ENCODE results near the gene CASZ1.
A peak's percentile ranks its signal among the peaks of the same experiment; 100 is the strongest.

CASZ1 gene

GRCh38 chr1:10692401-10693021 is 103.9 kb downstream of the CASZ1 start:
- Histone ChIP-seq H3K9me3 (no peaks in the 10 kb centered on the region), H3K27me3 (ENCODE audit: low read depth) (no peaks in the 10 kb centered on the region), H3K4me1 (no peaks in the 10 kb centered on the region; the same call in 1 of the 2 replicates), H3K36me3 (replicated peaks) (no peaks in the 10 kb centered on the region), H3K4me3 (no peak overlapping the region)
- in situ Hi-C loops (cut with MboI; ENCODE audit: low sequenced_read_pairs): no loop called here
- DNase-seq (ENCODE audit: low spot score in 2 of 2): peak; percentile 11 to 74

- Histone ChIP-seq H3K27me3 (ENCODE audit: low read depth) (no peaks in the 10 kb centered on the region), H3K36me3 (replicated peaks) (no peaks in the 10 kb centered on the region), H3K4me3 (no peak overlapping the region), H3K4me1 (no peaks in the 10 kb centered on the region; the same call in 1 of the 2 replicates), H3K9me3 (no peaks in the 10 kb centered on the region)
- in situ Hi-C loops (cut with MboI; ENCODE audit: low sequenced_read_pairs): no loop called here
- DNase-seq (ENCODE audit: low spot score in 2 of 2): no peak
These were observed 104.7 kb downstream of the CASZ1 start for GRCh38 chr1:10691740-10692125.

- Histone ChIP-seq H3K36me3 (replicated peaks) (no peaks in the 10 kb centered on the region), H3K4me1 (no peaks in the 10 kb centered on the region; the same call in 1 of the 2 replicates), H3K4me3 (no peak overlapping the region), H3K9me3 (no peaks in the 10 kb centered on the region), H3K27me3 (ENCODE audit: low read depth) (no peaks in the 10 kb centered on the region)
- in situ Hi-C loops (cut with MboI; ENCODE audit: low sequenced_read_pairs): no loop called here
- no peak for DNase-seq (ENCODE audit: low spot score in 2 of 2)
These were observed 105.2 kb downstream of the CASZ1 start for GRCh38 chr1:10691075-10691739.

GRCh38 chr1:10690484-10690883 is 106.0 kb downstream of the CASZ1 start:
- no peaks in the 10 kb centered on the region for H3K36me3 ChIP-seq (replicated peaks)
- H3K4me3 ChIP-seq: no peak overlapping the region
- H3K4me1 ChIP-seq: no peaks in the 10 kb centered on the region; the same call in 1 of the 2 replicates
- H3K27me3 ChIP-seq (ENCODE audit: low read depth): no peaks in the 10 kb centered on the region
- no peaks in the 10 kb centered on the region for H3K9me3 ChIP-seq
- in situ Hi-C loops (cut with MboI; ENCODE audit: low sequenced_read_pairs): no loop called here
- DNase-seq (ENCODE audit: low spot score in 2 of 2): no peak

GRCh38 chr1:10688409-10688786 is 108.0 kb downstream of the CASZ1 start:
- Histone ChIP-seq H3K36me3 (replicated peaks) (no peaks in the 10 kb centered on the region), H3K27me3 (ENCODE audit: low read depth) (no peaks in the 10 kb centered on the region), H3K4me1 (no peaks in the 10 kb centered on the region), H3K4me3 (no peak overlapping the region), H3K9me3 (no peaks in the 10 kb centered on the region)
- no peak for DNase-seq (ENCODE audit: low spot score in 2 of 2)
- in situ Hi-C loops (cut with MboI; ENCODE audit: low sequenced_read_pairs): no loop called here

GRCh38 chr1:10687782-10688408 is 108.6 kb downstream of the CASZ1 start:
- no peaks in the 10 kb centered on the region for H3K4me1 ChIP-seq
- DNase-seq (ENCODE audit: low spot score in 2 of 2): no peak
- no peaks in the 10 kb centered on the region for H3K9me3 ChIP-seq

GRCh38 chr1:10687251-10687651 is 109.2 kb downstream of the CASZ1 start:
- Histone ChIP-seq H3K36me3 (replicated peaks) (no peaks in the 10 kb centered on the region), H3K9me3 (no peaks in the 10 kb centered on the region), H3K4me1 (no peaks in the 10 kb centered on the region), H3K27me3 (ENCODE audit: low read depth) (no peaks in the 10 kb centered on the region), H3K4me3 (no peak overlapping the region)
- in situ Hi-C loops (cut with MboI; ENCODE audit: low sequenced_read_pairs): no loop called here
- DNase-seq (ENCODE audit: low spot score in 2 of 2): no peak

More at GRCh38 chr1:10687782-10688408, 108.6 kb downstream of the CASZ1 start:
- in situ Hi-C loops (cut with MboI; ENCODE audit: low sequenced_read_pairs): no loop called here
- Histone ChIP-seq H3K4me3 (no peak overlapping the region), H3K36me3 (replicated peaks) (no peaks in the 10 kb centered on the region), H3K27me3 (ENCODE audit: low read depth) (no peaks in the 10 kb centered on the region)

- H3K4me1 ChIP-seq: no peaks in the 10 kb centered on the region
- in situ Hi-C loops (cut with MboI; ENCODE audit: low sequenced_read_pairs): no loop called here
- H3K4me3 ChIP-seq: no peak overlapping the region
- H3K9me3 ChIP-seq: no peaks in the 10 kb centered on the region
- H3K27me3 ChIP-seq (ENCODE audit: low read depth): no peaks in the 10 kb centered on the region
- no peak for DNase-seq (ENCODE audit: low spot score in 2 of 2)
- H3K36me3 ChIP-seq (replicated peaks): no peaks in the 10 kb centered on the region
These were observed 109.9 kb downstream of the CASZ1 start for GRCh38 chr1:10686404-10687040.

- Histone ChIP-seq H3K36me3 (replicated peaks) (no peaks in the 10 kb centered on the region), H3K4me1 (no peaks in the 10 kb centered on the region), H3K9me3 (no peaks in the 10 kb centered on the region), H3K4me3 (no peak overlapping the region), H3K27me3 (ENCODE audit: low read depth) (no peaks in the 10 kb centered on the region)
- no peak for DNase-seq (ENCODE audit: low spot score in 2 of 2)
- in situ Hi-C loops (cut with MboI; ENCODE audit: low sequenced_read_pairs): no loop called here
These were observed 110.5 kb downstream of the CASZ1 start for GRCh38 chr1:10685808-10686403.

- no peak overlapping the region for H3K4me3 ChIP-seq
- H3K27me3 ChIP-seq (ENCODE audit: low read depth): no peaks in the 10 kb centered on the region
- no peak for DNase-seq (ENCODE audit: low spot score in 2 of 2)
- H3K4me1 ChIP-seq: no peaks in the 10 kb centered on the region
- no peaks in the 10 kb centered on the region for H3K9me3 ChIP-seq
- in situ Hi-C loops (cut with MboI; ENCODE audit: low sequenced_read_pairs): no loop called here
- H3K36me3 ChIP-seq (replicated peaks): no peaks in the 10 kb centered on the region
These were observed 111.1 kb downstream of the CASZ1 start for GRCh38 chr1:10685196-10685807.

- Histone ChIP-seq H3K27me3 (ENCODE audit: low read depth) (no peaks in the 10 kb centered on the region), H3K4me3 (no peak overlapping the region), H3K4me1 (no peaks in the 10 kb centered on the region), H3K9me3 (no peaks in the 10 kb centered on the region), H3K36me3 (replicated peaks) (no peaks in the 10 kb centered on the region)
- in situ Hi-C loops (cut with MboI; ENCODE audit: low sequenced_read_pairs): no loop called here
- no peak for DNase-seq (ENCODE audit: low spot score in 2 of 2)
These were observed 112.2 kb downstream of the CASZ1 start for GRCh38 chr1:10684221-10684620.

- H3K4me3 ChIP-seq: no peak overlapping the region
- no peaks in the 10 kb centered on the region for H3K4me1 ChIP-seq
- in situ Hi-C loops (cut with MboI; ENCODE audit: low sequenced_read_pairs): no loop called here
- H3K27me3 ChIP-seq (ENCODE audit: low read depth): no peaks in the 10 kb centered on the region
- no peak for DNase-seq (ENCODE audit: low spot score in 2 of 2)
- no peaks in the 10 kb centered on the region for H3K9me3 ChIP-seq
- no peaks in the 10 kb centered on the region for H3K36me3 ChIP-seq (replicated peaks)
These were observed 113.8 kb downstream of the CASZ1 start for GRCh38 chr1:10682449-10683309.

- in situ Hi-C loops (cut with MboI; ENCODE audit: low sequenced_read_pairs): no loop called here
- Histone ChIP-seq H3K4me1 (no peaks in the 10 kb centered on the region), H3K27me3 (ENCODE audit: low read depth) (no peaks in the 10 kb centered on the region), H3K9me3 (no peaks in the 10 kb centered on the region), H3K36me3 (replicated peaks) (no peaks in the 10 kb centered on the region), H3K4me3 (no peak overlapping the region)
- DNase-seq (ENCODE audit: low spot score in 2 of 2): no peak
These were observed 114.4 kb downstream of the CASZ1 start for GRCh38 chr1:10682108-10682445.

Data from HAP-1 (cell line).